ENCODE results near the gene TBC1D2B. TPM values are rescaled to one million over a fixed set of nuclear protein-coding genes. Genes with fewer than 3 reads are reported as not detected.
"Not testable (repeated sequence)": the region's sequence is repeated elsewhere in the genome, so short reads cannot be mapped to it uniquely, and the experiment has no call there.

Gene TBC1D2B
- polyA plus RNA-seq, 1 experiment: 39.8 TPM

GRCh38 chr15:77970813-77971360 is 106.6 kb downstream of the TBC1D2B start:
- H3K4me3 ChIP-seq (ENCODE audit: low read depth, low read length); H3K27me3 ChIP-seq (ENCODE audit: control insufficient read depth, insufficient read depth, low read length); DNase-seq (ENCODE audit: low read depth); H3K36me3 ChIP-seq (ENCODE audit: control insufficient read depth, insufficient read depth, low read length); POLR2A ChIA-PET: not testable (repeated sequence)
- CTCF ChIA-PET: interaction anchor here (1.2 to 8.1 kb wide), 2 partner anchors 34 to 137 kb away, joined by 3 to 282 read pairs; no protein-coding TSS in a partner anchor

- CTCF ChIA-PET: interaction anchor here (1.0 to 8.1 kb wide), 6 partner anchors 10 to 157 kb away, joined by 3 to 282 read pairs (median 7); no protein-coding TSS in a partner anchor
- DNase-seq (ENCODE audit: low read depth): no peak
- Histone ChIP-seq H3K27me3 (ENCODE audit: control insufficient read depth, insufficient read depth, low read length) (no peaks in the 10 kb centered on the region; the same call in 1 of the 2 replicates), H3K4me3 (ENCODE audit: low read depth, low read length) (no peak overlapping the region), H3K36me3 (ENCODE audit: control insufficient read depth, insufficient read depth, low read length) (no peaks in the 10 kb centered on the region)
- POLR2A ChIA-PET: no interaction called here
- no peak for TF ChIP-seq CTCF (IDR thresholded peaks at IDR 0.05; ENCODE audit: insufficient read depth, low read depth, low read length)
Measured at GRCh38 chr15:77969055-77969454, 108.5 kb downstream of the TBC1D2B start.

- H3K4me3 ChIP-seq (ENCODE audit: low read depth, low read length): no peak overlapping the region
- TF ChIP-seq CTCF (IDR thresholded peaks at IDR 0.05; ENCODE audit: insufficient read depth, low read depth, low read length): no peak
- no peak for DNase-seq (ENCODE audit: low read depth)
- ChIA-PET CTCF (interaction anchor here (0.8 to 8.1 kb wide), 15 partner anchors 8 to 319 kb away, joined by 3 to 282 read pairs (median 5); partner anchors contain the start of gene SH2D7), POLR2A (no interaction called here)
- H3K36me3 ChIP-seq (ENCODE audit: control insufficient read depth, insufficient read depth, low read length): no peaks in the 10 kb centered on the region
- H3K27me3 ChIP-seq (ENCODE audit: control insufficient read depth, insufficient read depth, low read length): peaks cover 2% of the 10 kb centered on the region
Measured at GRCh38 chr15:77967798-77968197, 109.7 kb downstream of the TBC1D2B start.

- H3K36me3 ChIP-seq (ENCODE audit: control insufficient read depth, insufficient read depth, low read length); H3K4me3 ChIP-seq (ENCODE audit: low read depth, low read length); H3K27me3 ChIP-seq (ENCODE audit: control insufficient read depth, insufficient read depth, low read length); POLR2A ChIA-PET; DNase-seq (ENCODE audit: low read depth): not testable (repeated sequence)
- CTCF ChIA-PET: interaction anchor here (1.0 to 8.1 kb wide), 21 partner anchors 8 to 277 kb away, joined by 3 to 282 read pairs (median 5); partner anchors contain the start of gene SH2D7
Measured at GRCh38 chr15:77967235-77967615, 110.3 kb downstream of the TBC1D2B start.

GRCh38 chr15:77966540-77967234 is 110.8 kb downstream of the TBC1D2B start:
- CTCF ChIA-PET: interaction anchor here (0.6 to 8.1 kb wide), 26 partner anchors 11 to 328 kb away, joined by 3 to 282 read pairs (median 4); partner anchors contain the start of genes CIB2 and SH2D7
- peak; percentile 88 for TF ChIP-seq CTCF (IDR thresholded peaks at IDR 0.05; ENCODE audit: insufficient read depth, low read depth, low read length)
- POLR2A ChIA-PET: no interaction called here
- H3K36me3 ChIP-seq (ENCODE audit: control insufficient read depth, insufficient read depth, low read length): no peaks in the 10 kb centered on the region
- H3K4me3 ChIP-seq (ENCODE audit: low read depth, low read length): no peak overlapping the region
- no peak for DNase-seq (ENCODE audit: low read depth)
- H3K27me3 ChIP-seq (ENCODE audit: control insufficient read depth, insufficient read depth, low read length): peaks cover 4% of the 10 kb centered on the region

- ChIA-PET CTCF (interaction anchor here (0.8 to 8.1 kb wide), 6 partner anchors 21 to 277 kb away, joined by 3 to 282 read pairs (median 3); no protein-coding TSS in a partner anchor), POLR2A (no interaction called here)
- H3K27me3 ChIP-seq (ENCODE audit: control insufficient read depth, insufficient read depth, low read length): peaks cover 4% of the 10 kb centered on the region
- no peak for TF ChIP-seq CTCF (IDR thresholded peaks at IDR 0.05; ENCODE audit: insufficient read depth, low read depth, low read length)
- H3K4me3 ChIP-seq (ENCODE audit: low read depth, low read length): no peak overlapping the region
- no peaks in the 10 kb centered on the region for H3K36me3 ChIP-seq (ENCODE audit: control insufficient read depth, insufficient read depth, low read length)
- DNase-seq (ENCODE audit: low read depth): no peak
Measured at GRCh38 chr15:77964193-77964592, 113.3 kb downstream of the TBC1D2B start.
